ENCODE measurements around the gene MFAP2.

DNA sequence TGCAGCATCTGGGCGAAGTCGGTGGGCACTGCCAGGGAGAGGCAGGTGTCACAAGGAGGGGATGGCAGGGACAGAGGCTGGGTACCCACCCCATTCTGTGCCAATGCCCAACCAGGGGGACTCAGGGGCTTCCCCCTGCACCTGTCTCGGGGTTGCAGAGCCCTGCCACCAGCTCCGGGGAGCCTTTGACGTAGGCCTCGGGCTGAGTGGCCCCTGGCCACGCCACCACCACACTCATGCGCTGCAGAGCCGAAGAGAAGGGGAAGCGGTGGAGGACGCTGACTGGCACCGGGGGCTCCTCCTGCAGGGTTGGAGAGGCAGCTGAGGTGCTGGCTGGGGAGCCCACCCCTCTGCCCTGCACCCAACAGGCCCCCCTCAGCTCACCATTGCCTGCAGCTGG lies 11.7 kb upstream of the MFAP2 start:
- TF ChIP-seq, protein P1, sequence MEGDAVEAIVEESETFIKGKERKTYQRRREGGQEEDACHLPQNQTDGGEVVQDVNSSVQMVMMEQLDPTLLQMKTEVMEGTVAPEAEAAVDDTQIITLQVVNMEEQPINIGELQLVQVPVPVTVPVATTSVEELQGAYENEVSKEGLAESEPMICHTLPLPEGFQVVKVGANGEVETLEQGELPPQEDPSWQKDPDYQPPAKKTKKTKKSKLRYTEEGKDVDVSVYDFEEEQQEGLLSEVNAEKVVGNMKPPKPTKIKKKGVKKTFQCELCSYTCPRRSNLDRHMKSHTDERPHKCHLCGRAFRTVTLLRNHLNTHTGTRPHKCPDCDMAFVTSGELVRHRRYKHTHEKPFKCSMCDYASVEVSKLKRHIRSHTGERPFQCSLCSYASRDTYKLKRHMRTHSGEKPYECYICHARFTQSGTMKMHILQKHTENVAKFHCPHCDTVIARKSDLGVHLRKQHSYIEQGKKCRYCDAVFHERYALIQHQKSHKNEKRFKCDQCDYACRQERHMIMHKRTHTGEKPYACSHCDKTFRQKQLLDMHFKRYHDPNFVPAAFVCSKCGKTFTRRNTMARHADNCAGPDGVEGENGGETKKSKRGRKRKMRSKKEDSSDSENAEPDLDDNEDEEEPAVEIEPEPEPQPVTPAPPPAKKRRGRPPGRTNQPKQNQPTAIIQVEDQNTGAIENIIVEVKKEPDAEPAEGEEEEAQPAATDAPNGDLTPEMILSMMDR (IDR thresholded peaks at IDR 0.05) = no peak
- TF ChIP-seq POLR2A (IDR thresholded peaks at IDR 0.05) = no peak
